ENCODE results near the gene IL17C.

IL17C gene

GRCh38 chr16:88638323-88639230 is at the start of gene IL17C:
Gene IL17C (plus strand): TSS chr16:88638572. CDS start chr16:88638642, 70 bp downstream.
- Mint-ChIP-seq H3K4me1 (peaks cover 49% of the 10 kb centered on the region), H3K27ac (no peak within 1 kb of the TSS)

DNA sequence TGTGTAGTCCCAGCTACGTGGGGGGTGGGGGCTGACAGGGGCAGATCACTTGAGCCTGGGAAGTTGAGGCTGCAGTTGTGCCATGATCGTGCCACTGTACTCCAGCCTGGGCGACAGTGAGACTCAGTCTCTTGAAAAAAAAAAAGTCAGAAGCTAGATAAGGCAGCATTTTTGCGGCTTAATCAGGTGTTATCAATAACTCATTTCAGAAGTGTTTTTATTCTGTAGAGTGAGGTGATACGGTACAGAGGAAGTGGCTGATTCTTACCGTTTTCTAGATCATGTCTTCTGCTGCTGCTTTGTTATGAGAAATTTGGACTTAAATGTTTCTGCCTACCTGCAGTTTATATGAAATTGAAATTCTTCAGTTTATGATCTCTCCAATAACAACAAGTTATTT is 49.6 kb upstream of the IL17C start:
- Mint-ChIP-seq H3K4me1 (peaks cover 33% of the 10 kb centered on the region), H3K27ac (no peak overlapping the region), H3K27me3 (no peaks in the 10 kb centered on the region), H3K4me3 (no peak overlapping the region), H3K9me3 (no peaks in the 10 kb centered on the region), H3K36me3 (ENCODE audit: low read depth) (peaks cover 54% of the 10 kb centered on the region)
- ATAC-seq (no peak), DNase-seq (no peak)

More at GRCh38 chr16:88638323-88639230, at the start of gene IL17C:
- Mint-ChIP-seq H3K9me3 (peaks cover 4% of the 10 kb centered on the region), H3K27me3 (peaks cover 23% of the 10 kb centered on the region), H3K4me3 (no peak within 1 kb of the TSS), H3K36me3 (ENCODE audit: low read depth) (peaks cover 3% of the 10 kb centered on the region)
- DNase-seq (no peak), ATAC-seq (no peak)

DNA sequence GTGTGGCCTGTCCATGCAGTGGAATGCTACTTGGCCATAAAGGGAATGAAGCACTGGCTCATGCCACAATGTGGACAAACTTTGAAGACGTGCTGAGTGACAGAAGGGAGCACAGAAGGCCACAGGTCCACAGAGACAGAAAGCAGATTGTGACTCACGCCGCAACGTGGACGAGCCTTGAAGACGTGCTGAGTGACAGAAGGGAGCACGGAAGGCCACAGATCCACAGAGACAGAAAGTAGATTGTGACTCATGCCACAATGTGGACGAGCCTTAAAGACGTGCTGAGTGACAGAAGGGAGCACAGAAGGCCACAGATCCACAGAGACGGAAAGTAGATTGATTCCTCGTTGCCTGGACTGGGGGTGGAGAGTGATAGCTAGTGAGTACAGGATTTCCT is 48.9 kb upstream of the IL17C start:
- no peaks in the 10 kb centered on the region for H3K27me3 Mint-ChIP-seq
- DNase-seq (no peak), ATAC-seq (peak; percentile 16)
- H3K27ac Mint-ChIP-seq, result peak overlapping the region; percentile 18
- peaks cover 28% of the 10 kb centered on the region for H3K4me1 Mint-ChIP-seq
- H3K9me3 Mint-ChIP-seq, result no peaks in the 10 kb centered on the region
- no peak overlapping the region for H3K4me3 Mint-ChIP-seq
- H3K36me3 Mint-ChIP-seq (ENCODE audit: low read depth), result peaks cover 53% of the 10 kb centered on the region

GRCh38 chr16:88591577-88592021 is 46.8 kb upstream of the IL17C start:
- H3K27ac Mint-ChIP-seq, result peak overlapping the region; percentile 46
- no peaks in the 10 kb centered on the region for H3K9me3 Mint-ChIP-seq
- peaks cover 49% of the 10 kb centered on the region for H3K36me3 Mint-ChIP-seq (ENCODE audit: low read depth)
- H3K4me3 Mint-ChIP-seq, result no peak overlapping the region
- ATAC-seq (peak; percentile 83), DNase-seq (peak; percentile 19)
- H3K27me3 Mint-ChIP-seq, result no peaks in the 10 kb centered on the region
- peaks cover 21% of the 10 kb centered on the region for H3K4me1 Mint-ChIP-seq

- H3K27ac Mint-ChIP-seq, result no peak overlapping the region
- DNase-seq (no peak), ATAC-seq (no peak)
- no peaks in the 10 kb centered on the region for H3K27me3 Mint-ChIP-seq
- no peak overlapping the region for H3K4me3 Mint-ChIP-seq
- H3K36me3 Mint-ChIP-seq (ENCODE audit: low read depth), result peaks cover 42% of the 10 kb centered on the region
- H3K4me1 Mint-ChIP-seq, result peaks cover 26% of the 10 kb centered on the region
- no peaks in the 10 kb centered on the region for H3K9me3 Mint-ChIP-seq
Measured at GRCh38 chr16:88593061-88593460, 45.3 kb upstream of the IL17C start.

DNA sequence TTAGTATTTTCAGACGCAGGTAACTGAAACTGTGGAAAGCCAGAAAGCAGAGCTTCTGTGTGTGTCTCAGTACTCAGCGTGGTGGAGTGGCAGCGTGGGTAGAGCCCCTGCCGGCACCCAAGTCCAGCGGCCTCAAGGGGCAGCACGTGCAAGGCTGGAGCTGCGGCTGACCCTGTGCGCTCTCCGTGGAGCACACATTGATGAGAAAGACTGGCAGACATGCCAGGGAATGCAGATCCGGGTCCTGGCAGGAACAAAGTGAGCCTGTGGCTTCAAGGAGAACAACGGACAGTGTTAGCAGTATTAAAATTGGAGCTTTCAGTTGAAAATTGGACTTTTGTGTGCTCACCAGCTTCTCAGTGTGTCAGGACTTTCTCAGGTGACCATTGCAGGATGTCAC is 44.9 kb upstream of the IL17C start:
- Mint-ChIP-seq H3K27ac (no peak overlapping the region), H3K27me3 (no peaks in the 10 kb centered on the region), H3K36me3 (ENCODE audit: low read depth) (peaks cover 39% of the 10 kb centered on the region), H3K4me1 (peaks cover 24% of the 10 kb centered on the region), H3K4me3 (no peak overlapping the region), H3K9me3 (no peaks in the 10 kb centered on the region)
- ATAC-seq (no peak), DNase-seq (no peak)

DNA sequence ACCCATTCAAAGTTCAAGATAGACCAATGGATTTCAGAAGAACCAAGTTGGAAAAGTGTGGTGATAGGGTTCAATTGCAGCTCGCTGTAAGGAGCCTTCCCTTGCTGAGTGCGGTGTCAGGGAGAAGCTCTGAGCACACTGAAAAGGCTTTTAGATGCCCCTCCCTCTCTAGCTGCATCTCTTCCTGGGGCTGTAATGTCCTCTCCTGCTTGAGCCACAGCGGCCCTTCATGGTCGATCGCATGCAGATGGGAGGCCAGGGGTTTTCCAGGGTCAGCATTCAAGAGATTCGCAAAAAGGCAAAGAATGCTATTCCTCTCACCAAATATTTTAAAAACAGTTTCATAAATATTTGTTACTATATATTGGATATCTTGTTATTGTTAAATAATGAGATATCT is 44.5 kb upstream of the IL17C start:
- Mint-ChIP-seq H3K27ac (no peak overlapping the region), H3K9me3 (no peaks in the 10 kb centered on the region), H3K4me3 (no peak overlapping the region), H3K36me3 (ENCODE audit: low read depth) (peaks cover 37% of the 10 kb centered on the region), H3K4me1 (peaks cover 22% of the 10 kb centered on the region), H3K27me3 (no peaks in the 10 kb centered on the region)
- DNase-seq (no peak), ATAC-seq (no peak)

DNA sequence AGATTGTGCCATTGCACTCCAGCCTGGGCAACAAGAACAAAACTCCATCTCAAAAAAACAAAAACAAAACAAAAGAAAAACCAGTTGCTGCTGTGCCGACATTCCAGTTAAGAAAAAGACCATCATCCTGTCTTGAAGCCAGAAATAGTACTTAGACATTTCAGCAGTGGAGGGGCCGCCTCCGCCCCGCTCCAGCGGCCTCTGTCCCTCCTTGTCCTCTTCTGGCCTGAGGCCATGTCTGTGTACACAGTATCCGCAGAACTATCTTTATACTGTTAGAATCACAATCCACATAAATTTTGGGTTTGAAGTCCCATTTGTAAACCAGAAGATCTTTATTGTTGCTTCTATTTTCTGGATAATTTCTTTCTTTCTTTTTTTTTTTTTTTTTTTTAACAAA is 43.3 kb upstream of the IL17C start:
- Mint-ChIP-seq H3K4me1 (peaks cover 15% of the 10 kb centered on the region), H3K27ac (no peak overlapping the region), H3K36me3 (ENCODE audit: low read depth) (peaks cover 29% of the 10 kb centered on the region), H3K9me3 (no peaks in the 10 kb centered on the region), H3K27me3 (no peaks in the 10 kb centered on the region), H3K4me3 (no peak overlapping the region)
- no peak for ATAC-seq
- no peak for DNase-seq

DNA sequence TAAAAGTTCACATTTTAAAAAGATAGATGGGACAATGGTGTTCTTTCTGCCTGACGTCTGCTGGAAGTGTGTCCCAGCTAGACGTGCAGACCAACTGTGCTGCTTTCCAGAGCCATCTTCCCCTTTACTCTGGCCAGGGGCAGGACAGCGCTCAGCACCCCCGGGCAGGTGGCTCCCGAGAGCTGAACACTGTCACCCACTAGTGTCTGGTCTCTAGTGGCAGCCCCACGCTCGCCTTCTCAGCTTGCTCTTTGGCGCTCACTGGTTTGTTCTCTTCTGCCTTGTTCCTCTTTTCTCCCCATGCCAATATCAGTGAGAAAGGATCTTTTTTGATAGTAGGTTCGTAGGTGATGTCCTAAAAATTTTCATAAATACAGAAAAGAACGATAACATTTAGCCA is 42.5 kb upstream of the IL17C start:
- no peaks in the 10 kb centered on the region for H3K27me3 Mint-ChIP-seq
- H3K9me3 Mint-ChIP-seq, result no peaks in the 10 kb centered on the region
- peaks cover 13% of the 10 kb centered on the region for H3K4me1 Mint-ChIP-seq
- no peak overlapping the region for H3K4me3 Mint-ChIP-seq
- H3K27ac Mint-ChIP-seq, result no peak overlapping the region
- ATAC-seq (no peak), DNase-seq (no peak)
- H3K36me3 Mint-ChIP-seq (ENCODE audit: low read depth), result peaks cover 31% of the 10 kb centered on the region

DNA sequence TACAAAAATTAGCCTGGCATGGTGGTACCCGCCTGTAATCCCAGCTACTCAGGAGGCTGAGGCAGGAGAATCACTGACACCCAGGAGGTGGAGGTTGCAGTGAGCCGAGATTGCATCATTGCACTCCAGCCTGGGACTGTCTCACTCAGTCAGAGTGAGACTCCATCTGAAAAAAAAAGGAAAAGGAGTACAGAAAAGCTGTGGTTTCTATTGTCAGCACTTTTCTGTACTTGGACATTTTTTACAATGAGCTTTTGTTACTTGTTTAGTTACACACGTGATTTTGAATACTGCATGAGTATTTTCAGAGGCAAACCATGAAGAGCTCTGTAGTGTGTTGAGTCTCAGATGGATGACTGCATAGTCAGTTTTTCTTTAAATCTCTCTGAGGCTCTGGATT is 41.9 kb upstream of the IL17C start:
- Mint-ChIP-seq H3K4me3 (no peak overlapping the region), H3K27me3 (no peaks in the 10 kb centered on the region), H3K9me3 (no peaks in the 10 kb centered on the region), H3K4me1 (peaks cover 12% of the 10 kb centered on the region), H3K27ac (no peak overlapping the region), H3K36me3 (ENCODE audit: low read depth) (peaks cover 32% of the 10 kb centered on the region)
- ATAC-seq (no peak), DNase-seq (no peak)

DNA sequence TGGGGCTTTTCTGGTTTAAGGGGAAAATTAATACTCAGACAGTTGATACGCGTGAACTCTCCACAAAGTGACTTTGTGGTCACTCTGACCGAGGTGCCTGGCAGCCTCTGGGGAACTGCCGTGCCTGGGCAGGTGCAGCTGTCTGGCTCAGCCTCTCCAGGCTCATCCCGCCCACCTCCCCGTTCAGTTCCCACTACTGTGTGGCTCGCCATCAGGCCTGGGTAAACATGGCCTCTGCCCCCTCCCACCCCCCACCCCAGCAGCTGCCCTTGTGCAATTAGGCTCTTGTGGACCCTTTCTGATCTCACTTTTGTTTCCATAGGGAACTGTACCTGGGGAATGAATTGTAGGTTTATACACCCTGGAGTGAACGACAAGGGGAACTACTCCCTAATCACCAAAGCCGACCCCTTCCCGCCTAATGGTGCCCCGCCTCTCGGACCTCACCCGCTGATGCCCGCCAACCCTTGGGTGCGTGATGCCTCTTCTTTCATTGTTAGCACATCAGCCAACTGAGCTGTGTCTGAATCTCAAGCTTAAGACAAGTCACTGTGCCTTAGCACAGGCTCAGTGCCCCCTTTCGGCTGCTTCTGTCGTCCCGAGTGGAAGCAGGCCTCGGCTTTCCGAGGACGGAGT is 40.4 kb upstream of the IL17C start:
- Mint-ChIP-seq H3K4me1 (peaks cover 5% of the 10 kb centered on the region), H3K27me3 (no peaks in the 10 kb centered on the region), H3K27ac (no peak overlapping the region), H3K9me3 (no peaks in the 10 kb centered on the region), H3K4me3 (no peak overlapping the region), H3K36me3 (ENCODE audit: low read depth) (peaks cover 33% of the 10 kb centered on the region)
- DNase-seq, result no peak
- ATAC-seq, result no peak

- Mint-ChIP-seq H3K4me1 (peaks cover 5% of the 10 kb centered on the region), H3K27ac (no peak overlapping the region), H3K36me3 (ENCODE audit: low read depth) (peaks cover 34% of the 10 kb centered on the region), H3K4me3 (no peak overlapping the region), H3K27me3 (no peaks in the 10 kb centered on the region), H3K9me3 (no peaks in the 10 kb centered on the region)
- ATAC-seq, result no peak
- DNase-seq, result no peak
Measured at GRCh38 chr16:88599092-88599733, 39.2 kb upstream of the IL17C start.

- H3K36me3 Mint-ChIP-seq (ENCODE audit: low read depth), result peaks cover 34% of the 10 kb centered on the region
- H3K27ac Mint-ChIP-seq, result no peak overlapping the region
Measured at GRCh38 chr16:88599825-88600538, 38.4 kb upstream of the IL17C start.

DNA sequence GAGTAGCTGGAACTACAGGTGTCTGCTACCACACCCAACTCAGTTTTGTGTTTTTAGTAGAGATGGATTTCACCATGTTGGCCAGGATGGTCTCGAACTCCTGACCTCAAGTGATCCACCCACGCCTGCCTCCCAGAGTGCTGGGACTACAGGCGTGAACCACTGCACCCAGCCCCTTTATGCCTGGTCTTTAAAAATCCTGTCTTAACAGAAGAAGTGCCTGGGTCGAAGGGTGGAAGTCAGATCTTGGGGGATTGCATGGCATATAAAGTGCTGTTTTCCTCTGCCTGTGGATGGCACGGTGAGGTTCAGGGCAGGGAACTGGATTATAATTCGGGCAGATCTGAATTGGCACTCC is 37.9 kb upstream of the IL17C start:
- Mint-ChIP-seq H3K27me3 (no peaks in the 10 kb centered on the region), H3K27ac (no peak overlapping the region), H3K36me3 (ENCODE audit: low read depth) (peaks cover 32% of the 10 kb centered on the region), H3K4me3 (no peak overlapping the region), H3K9me3 (no peaks in the 10 kb centered on the region), H3K4me1 (peaks cover 5% of the 10 kb centered on the region)
- no peak for DNase-seq
- no peak for ATAC-seq

More at GRCh38 chr16:88599825-88600538, 38.4 kb upstream of the IL17C start:
- DNase-seq (no peak), ATAC-seq (no peak)
- Mint-ChIP-seq H3K9me3 (no peaks in the 10 kb centered on the region), H3K4me1 (peaks cover 5% of the 10 kb centered on the region), H3K27me3 (no peaks in the 10 kb centered on the region), H3K4me3 (no peak overlapping the region)

Data from activated naive CD8-positive, alpha-beta T cell treated with anti-CD3 and anti-CD28 coated beads, Interleukin-2, amount 50 U/mL, for 24 hours (primary cell).